ENCODE measurements around the gene LENEP.

The LENEP gene

GRCh38 chr1:154998201-154998780 lies 4.9 kb downstream of the LENEP start:
- in situ Hi-C loops (cut with HindIII; ENCODE audit: low sequenced_read_pairs) = no loop called here

- in situ Hi-C loops (cut with HindIII; ENCODE audit: low sequenced_read_pairs) = no loop called here
These were observed 5.6 kb downstream of the LENEP start for GRCh38 chr1:154998818-154999570.

- in situ Hi-C loops (cut with HindIII; ENCODE audit: low sequenced_read_pairs) = no loop called here
These were observed 6.4 kb downstream of the LENEP start for GRCh38 chr1:154999571-155000410.

GRCh38 chr1:155000411-155000725 lies 7.0 kb downstream of the LENEP start:
- in situ Hi-C loops (cut with HindIII; ENCODE audit: low sequenced_read_pairs) = no loop called here

- in situ Hi-C loops (cut with HindIII; ENCODE audit: low sequenced_read_pairs) = no loop called here
These were observed 7.5 kb downstream of the LENEP start for GRCh38 chr1:155000726-155001424.

GRCh38 chr1:155001425-155001674 lies 8.0 kb downstream of the LENEP start:
- in situ Hi-C loops (cut with HindIII; ENCODE audit: low sequenced_read_pairs) = no loop called here

- in situ Hi-C loops (cut with HindIII; ENCODE audit: low sequenced_read_pairs) = no loop called here
These were observed 8.5 kb downstream of the LENEP start for GRCh38 chr1:155001675-155002463.

GRCh38 chr1:155002464-155003226 lies 9.3 kb downstream of the LENEP start, which contains the start of gene ZBTB7B:
TSS of gene ZBTB7B (plus strand) at chr1:155002802. CDS start at chr1:155014661, 11,859 bp downstream.
- in situ Hi-C loops (cut with HindIII; ENCODE audit: low sequenced_read_pairs) = no loop called here

GRCh38 chr1:155003227-155003765 lies 9.9 kb downstream of the LENEP start:
- in situ Hi-C loops (cut with HindIII; ENCODE audit: low sequenced_read_pairs) = no loop called here

- in situ Hi-C loops (cut with HindIII; ENCODE audit: low sequenced_read_pairs) = no loop called here
These were observed 10.5 kb downstream of the LENEP start for GRCh38 chr1:155003766-155004351.

GRCh38 chr1:155004352-155005075 lies 11.1 kb downstream of the LENEP start:
- in situ Hi-C loops (cut with HindIII; ENCODE audit: low sequenced_read_pairs) = no loop called here

GRCh38 chr1:155005076-155006011 lies 12.0 kb downstream of the LENEP start:
- in situ Hi-C loops (cut with HindIII; ENCODE audit: low sequenced_read_pairs) = no loop called here

- in situ Hi-C loops (cut with HindIII; ENCODE audit: low sequenced_read_pairs) = no loop called here
These were observed 13.3 kb downstream of the LENEP start for GRCh38 chr1:155006601-155007101.

GRCh38 chr1:155007251-155007828 lies 14.0 kb downstream of the LENEP start:
- in situ Hi-C loops (cut with HindIII; ENCODE audit: low sequenced_read_pairs) = no loop called here

GRCh38 chr1:155008015-155008941 lies 14.9 kb downstream of the LENEP start:
- in situ Hi-C loops (cut with HindIII; ENCODE audit: low sequenced_read_pairs) = no loop called here

GRCh38 chr1:155009221-155009711 lies 15.9 kb downstream of the LENEP start:
- in situ Hi-C loops (cut with HindIII; ENCODE audit: low sequenced_read_pairs) = no loop called here
